IMR-90 (cell line): Measurements from ENCODE around the gene PLEKHA4. TPM values are rescaled to one million over a fixed set of nuclear protein-coding genes. Genes with fewer than 3 reads are reported as not detected.

Source experiments
- ATAC-seq: fragments of 200-7000 bp; cut with Tn5 transposase; 2 replicates; pipeline ENCODE4 v1.9.1; 2020; ENCODE audit warnings: low read depth, mild to moderate bottlenecking, moderate library complexity
- BruUV-seq: library from RNA; stranded (reverse); fragments of 400-500 nt; replicated peaks from 2 replicates; lab custom pipeline; 2021; lab: Mats Ljungman, UMichigan
- CTCF ChIA-PET: fragments of 300-600 bp; formaldehyde crosslinking; extraction: SDS; loops from one replicate; lab custom pipeline; 2021; ENCODE audit warnings: antibody characterized with exemption; lab: Yijun Ruan, JAX
- POLR2A ChIA-PET: fragments of 300-600 bp; sonication (Branson Sonifier 250); formaldehyde crosslinking; loops from one replicate; lab custom pipeline; 2022; ENCODE audit warnings: antibody characterized with exemption; ENCODE audit not compliant: unreplicated experiment; lab: Charles Lee
- DNase-seq: peaks from one replicate; pipeline ENCODE4 v3.0.0; 2013
- H2AFZ ChIP-seq: replicated peaks from 2 replicates; pipeline ENCODE3; 2013; ENCODE audit warnings: low read length, mild to moderate bottlenecking; ENCODE audit not compliant: poor library complexity
- H2AK5ac ChIP-seq: 2 replicates; pipeline ENCODE4 v1.6.1; 2013; ENCODE audit warnings: low read depth, low read length, inconsistent platforms
- H2AK9ac ChIP-seq: replicated peaks from 2 replicates; pipeline ENCODE3; 2013; ENCODE audit warnings: mild to moderate bottlenecking, low read depth, low read length, moderate library complexity; ENCODE audit not compliant: poor library complexity
- H2BK120ac ChIP-seq: 2 replicates; pipeline ENCODE4 v1.6.1; 2013; ENCODE audit warnings: low read depth, low read length, inconsistent platforms
- H2BK15ac ChIP-seq: 3 replicates; pipeline ENCODE4 v1.6.1; 2013; ENCODE audit warnings: low read depth, low read length, inconsistent platforms
- H2BK20ac ChIP-seq: 2 replicates; pipeline ENCODE4 v1.6.1; 2013; ENCODE audit warnings: low read depth, mild to moderate bottlenecking, inconsistent platforms, low read length, moderate library complexity
- H2BK5ac ChIP-seq: 2 replicates; pipeline ENCODE4 v1.6.1; 2013; ENCODE audit warnings: mild to moderate bottlenecking, low read depth, low read length, inconsistent platforms; ENCODE audit not compliant: poor library complexity, severe bottlenecking
- H3K14ac ChIP-seq: replicated peaks from 2 replicates; pipeline ENCODE4 v1.6.1; 2013; ENCODE audit warnings: low read depth, low read length, inconsistent platforms
- H3K18ac ChIP-seq: 2 replicates; pipeline ENCODE4 v1.6.1; 2013; ENCODE audit warnings: low read depth, low read length, control low read depth
- H3K23ac ChIP-seq: 2 replicates; pipeline ENCODE4 v1.6.1; 2013; ENCODE audit warnings: low read depth, low read length, inconsistent platforms
- H3K27ac ChIP-seq: 2 replicates; pipeline ENCODE4 v1.5.1; 2013; ENCODE audit warnings: mild to moderate bottlenecking, control low read depth, low read length; ENCODE audit not compliant: insufficient read depth
- H3K27me3 ChIP-seq: 2 replicates; pipeline ENCODE4 v1.6.1; 2013; ENCODE audit warnings: low read length; ENCODE audit not compliant: control insufficient read depth, insufficient read depth
- H3K36me3 ChIP-seq: 2 replicates; pipeline ENCODE4 v1.6.1; 2013; ENCODE audit warnings: low read length, mixed read lengths; ENCODE audit not compliant: control insufficient read depth, insufficient read depth
- H3K4ac ChIP-seq: 2 replicates; pipeline ENCODE4 v1.6.1; 2013; ENCODE audit warnings: low read depth, low read length, inconsistent platforms
- H3K4me1 ChIP-seq: 2 replicates; pipeline ENCODE4 v1.6.1; 2013; ENCODE audit warnings: low read length, mixed read lengths; ENCODE audit not compliant: control insufficient read depth, insufficient read depth
- H3K4me2 ChIP-seq: 2 replicates; pipeline ENCODE4 v1.6.1; 2013; ENCODE audit warnings: low read depth, mild to moderate bottlenecking, control low read depth, low read length, moderate library complexity
- H3K4me3 ChIP-seq: 2 replicates; pipeline ENCODE4 v1.5.1; 2013; ENCODE audit warnings: low read depth, mild to moderate bottlenecking, control low read depth, low read length, moderate library complexity; ENCODE audit not compliant: insufficient read depth
- H3K56ac ChIP-seq: 2 replicates; pipeline ENCODE4 v1.6.1; 2013; ENCODE audit warnings: low read length, inconsistent platforms; ENCODE audit not compliant: insufficient read depth; ENCODE audit errors: extremely low read depth
- H3K79me1 ChIP-seq, 2 experiments: 2 replicates each; pipeline ENCODE4 v1.6.1; 2013; ENCODE audit warnings: low read length in 2 of 2, inconsistent platforms in 1 of 2, low read depth in 1 of 2
- H3K9ac ChIP-seq: 2 replicates; pipeline ENCODE4 v1.6.1; 2013; ENCODE audit warnings: low read depth, low read length, control low read depth
- H3K9me1 ChIP-seq: 2 replicates; pipeline ENCODE4 v1.6.1; 2013; ENCODE audit warnings: low read length, inconsistent platforms; ENCODE audit not compliant: insufficient read depth
- H3K9me3 ChIP-seq: 2 replicates; pipeline ENCODE4 v1.6.1; 2013; ENCODE audit warnings: low read length; ENCODE audit not compliant: control insufficient read depth, insufficient read depth
- H4K20me1 ChIP-seq: 2 replicates; pipeline ENCODE4 v1.6.1; 2013; ENCODE audit warnings: low read length, inconsistent platforms; ENCODE audit not compliant: insufficient read depth
- H4K5ac ChIP-seq: 2 replicates; pipeline ENCODE4 v1.6.1; 2013; ENCODE audit warnings: mild to moderate bottlenecking, low read depth, low read length, control low read depth
- H4K8ac ChIP-seq, 2 experiments: 2 replicates each; pipeline ENCODE4 v1.6.1; 2013; ENCODE audit warnings: low read depth in 2 of 2, low read length in 2 of 2, control low read depth in 1 of 2, inconsistent platforms in 1 of 2
- H4K91ac ChIP-seq: 2 replicates; pipeline ENCODE4 v1.6.1; 2013; ENCODE audit warnings: low read depth, low read length, inconsistent platforms; ENCODE audit not compliant: insufficient read depth
- CEBPB ChIP-seq: IDR thresholded peaks from 2 replicates; pipeline ENCODE4 v1.6.1; 2012; ENCODE audit warnings: low read depth, low read length, improper control_type of control experiment
- CHD1 ChIP-seq: IDR thresholded peaks from 2 replicates; pipeline ENCODE4 v1.6.1; 2012; ENCODE audit warnings: low read depth, low read length, improper control_type of control experiment
- CTCF ChIP-seq: conservative IDR thresholded peaks from 2 replicates; pipeline ENCODE4 v1.5.1; 2012; ENCODE audit warnings: mild to moderate bottlenecking, low read depth, low read length, improper control_type of control experiment
- MAFK ChIP-seq: IDR thresholded peaks from 2 replicates; pipeline ENCODE4 v1.6.1; 2012; ENCODE audit warnings: low read depth, low read length, improper control_type of control experiment
- MAZ ChIP-seq: IDR thresholded peaks from 2 replicates; pipeline ENCODE4 v1.6.1; 2012; ENCODE audit warnings: low read depth, mild to moderate bottlenecking, low read length, improper control_type of control experiment, moderate library complexity, borderline replicate concordance
- MXI1 ChIP-seq: IDR thresholded peaks from 2 replicates; pipeline ENCODE4 v1.6.1; 2012; ENCODE audit warnings: low read depth, mild to moderate bottlenecking, low read length, moderate library complexity, borderline replicate concordance
- POLR2A ChIP-seq: IDR thresholded peaks from 2 replicates; pipeline ENCODE4 v1.6.1; 2012; ENCODE audit warnings: mild to moderate bottlenecking, low read depth, low read length
- RFX5 ChIP-seq: IDR thresholded peaks from 2 replicates; pipeline ENCODE4 v1.8.0; 2012; ENCODE audit warnings: low read depth, mild to moderate bottlenecking, low read length, moderate library complexity
- WGBS, 2 experiments: methylation state at CpG; one replicate each; pipeline versions ENCODE4 v1.1.5 to v1.1.7; 2013; ENCODE audit warnings: missing lambda C conversion rate in 2 of 2; ENCODE audit not compliant: insufficient read length in 1 of 2; ENCODE audit errors: extremely low coverage in 2 of 2; 5-methylcytosine and 5-hydroxymethylcytosine counted together
- dilution Hi-C: fragments of 300-500 bp; cut with HindIII; formaldehyde crosslinking; loops from one replicate; pipeline ENCODE4 v1.14.3; 2018; ENCODE audit warnings: low sequenced_read_pairs; ENCODE audit not compliant: unreplicated experiment
- in situ Hi-C: fragments of 300-500 bp; cut with MboI; formaldehyde crosslinking; loops from 3 replicates; pipeline ENCODE4 v1.14.3; 2019; ENCODE audit warnings: low sequenced_read_pairs, inconsistent platforms, mixed read lengths
- intact Hi-C: fragments of 100-400 bp; cut with micrococcal nuclease; formaldehyde crosslinking; loops from 2 replicates; pipeline ENCODE4 v1.10.0; 2022
- polyA plus RNA-seq, 3 experiments: library from polyadenylated mRNA; depleted of rRNA; stranded (reverse); fragments of >200 nt; gene quantifications; 2 replicates each; pipeline ENCODE4 v1.2.3, GENCODE V29; 2012; ENCODE audit warnings: low replicate concordance in 1 of 3
- total RNA-seq: library from RNA; depleted of rRNA; stranded (reverse); fragments of >200 nt; gene quantifications from 2 replicates; pipeline ENCODE4 v1.2.3, GENCODE V29; 2012

PLEKHA4 gene
- total and polyA plus RNA-seq, 2 of the 4 experiments (the other 2 are of a cell fraction) = 4.5 to 14.4 TPM

DNA sequence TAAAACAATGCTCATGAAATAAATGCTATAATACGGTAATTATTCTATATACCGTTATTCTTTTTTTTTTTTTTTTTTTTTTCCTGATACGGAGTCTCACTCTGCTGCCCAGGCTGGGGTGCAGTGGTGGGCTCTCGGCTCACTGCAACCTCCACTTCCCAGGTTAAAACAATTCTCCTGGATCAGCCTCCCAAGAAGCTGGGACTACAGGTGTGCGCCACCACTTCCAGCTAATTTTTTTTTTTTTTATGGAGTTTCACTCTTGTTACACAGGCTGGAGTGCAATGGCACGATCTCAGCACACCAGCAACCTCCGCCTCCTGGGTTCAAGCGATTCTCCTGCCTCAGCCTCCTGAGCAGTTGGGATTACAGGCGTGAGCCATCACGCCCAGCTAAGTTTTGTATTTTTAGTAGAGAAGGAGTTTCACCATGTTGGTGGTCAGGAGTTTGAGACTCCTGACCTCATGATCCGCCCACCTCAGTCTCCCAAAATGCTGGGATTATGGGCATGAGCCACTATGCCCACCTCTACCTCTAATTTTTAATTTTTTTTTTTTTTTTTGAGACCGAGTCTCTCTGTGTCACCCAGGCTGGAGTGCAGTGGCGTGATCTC lies 10.7 kb upstream of the PLEKHA4 start:
- Histone ChIP-seq H3K79me1 (peaks cover 0 to 40% of the 10 kb centered on the region in 2 experiments; a peak in 3 of 4 replicates), H4K20me1 (peaks cover 51% of the 10 kb centered on the region), H3K4me1 (peaks cover 4% of the 10 kb centered on the region; the same call in 1 of the 2 replicates), H2BK20ac (no peak overlapping the region), H3K9me1 (0 out of 2 replicates have a peak, but pooled peaks cover 3% of the 10 kb centered on the region), H3K18ac (no peak overlapping the region), H2BK15ac (no peak overlapping the region), H3K9me3 (peaks cover 4% of the 10 kb centered on the region; the same call in 1 of the 2 replicates), H3K9ac (no peak overlapping the region), H3K4me2 (no peak overlapping the region), H4K91ac (no peak overlapping the region), H3K27me3 (no peaks in the 10 kb centered on the region), H3K36me3 (peaks cover 29% of the 10 kb centered on the region), H3K27ac (no peak overlapping the region), H2BK5ac (no peak overlapping the region), H4K8ac (no peak overlapping the region), H3K56ac (no peak overlapping the region), H4K5ac (no peak overlapping the region), H3K4ac (no peak overlapping the region), H2AFZ (no peak overlapping the region), H3K4me3 (no peak overlapping the region), H2BK120ac (no peak overlapping the region), H2AK9ac (no peak overlapping the region), H3K14ac (no peak overlapping the region), H2AK5ac (no peak overlapping the region), H3K23ac (no peak overlapping the region)
- POLR2A ChIA-PET = interaction anchor here (0.6 kb wide), 2 partner anchors 10 to 22 kb away, joined by 3 read pairs; no protein-coding TSS in a partner anchor
- dilution Hi-C loops = no loop called here
- WGBS, 2 experiments = 100% methylated on average over 2 of the region's 13 CpGs; no CpG with 5 or more reads in 1 of the 2 experiments
- CTCF ChIA-PET = no interaction called here
- TF ChIP-seq MXI1 = no peak
- no peak for TF ChIP-seq POLR2A
- TF ChIP-seq MAFK = no peak
- TF ChIP-seq CEBPB = no peak
- TF ChIP-seq MAZ = no peak
- TF ChIP-seq CHD1 = no peak
- TF ChIP-seq RFX5 = no peak
- no peak for TF ChIP-seq CTCF
- in situ Hi-C loops = no loop called here
- BruUV-seq = no TSS peak
- ATAC-seq (no peak), DNase-seq (no peak)
- intact Hi-C loops = no loop called here
